HCT116 (cell line): Measurements from ENCODE around the gene PALB2. TPM values are rescaled to one million over a fixed set of nuclear protein-coding genes. Genes with fewer than 3 reads are reported as not detected.

Source experiments
- ATAC-seq: fragments of 200-7000 bp; cut with Tn5 transposase; 2 replicates; pipeline ENCODE4 v1.9.1; 2020; ENCODE audit warnings: mild to moderate bottlenecking, moderate library complexity
- BruUV-seq: library from RNA; stranded (reverse); fragments of 400-500 nt; replicated peaks from 2 replicates; lab custom pipeline; 2021; lab: Mats Ljungman, UMichigan
- CTCF ChIA-PET: fragments of 300-600 bp; sonication (Branson Sonifier 250); formaldehyde crosslinking; loops from one replicate; lab custom pipeline; 2021; ENCODE audit warnings: antibody characterized with exemption; lab: Charles Lee
- POLR2A ChIA-PET: fragments of 300-600, 350-600 bp; sonication (Branson Sonifier 250); formaldehyde crosslinking; loops from one replicate; lab custom pipeline; 2021; ENCODE audit warnings: antibody characterized with exemption; lab: Charles Lee
- RAD21 ChIA-PET, 2 experiments: fragments of 300-600 bp; sonication (Branson Sonifier 250); formaldehyde crosslinking; loops; one replicate each; lab custom pipeline; 2023; ENCODE audit warnings: low total read pairs in 2 of 2; ENCODE audit not compliant: uncharacterized antibody in 2 of 2, unreplicated experiment in 2 of 2, low non-redundant PET in 1 of 2; lab: Charles Lee
- DNase-seq: peaks from one replicate; pipeline ENCODE4 v3.0.0-alpha.2; 2010; ENCODE audit warnings: low read depth, low spot score
- H2AFZ ChIP-seq: fragments of 200-600 bp; shearing (Covaris generic), sonication (generic); 2 replicates; pipeline ENCODE4 v1.6.1; 2017; ENCODE audit warnings: low read depth, mixed run types, mixed read lengths, antibody characterized with exemption, low read length; ENCODE audit not compliant: poor library complexity, severe bottlenecking
- H3K27ac ChIP-seq: 2 replicates; pipeline ENCODE4 v1.5.1; 2012; ENCODE audit warnings: low read depth, low read length
- H3K27me3 ChIP-seq: fragments of 200-600 bp; sonication (generic); 2 replicates; pipeline ENCODE4 v1.6.1; 2016; ENCODE audit warnings: mixed run types, low read length, mixed read lengths; ENCODE audit not compliant: insufficient read depth
- H3K36me3 ChIP-seq, 2 experiments: fragments of 200-500 bp in 1 of 2; fragments of 200-600 bp in 1 of 2; sonication (Bioruptor generic) in 1 of 2; sonication (generic) in 1 of 2; 2 replicates each; pipeline versions ENCODE4 v1.5.1 to v1.6.1; 2014 to 2016; ENCODE audit warnings: low read length in 2 of 2, inconsistent platforms in 1 of 2, mixed read lengths in 1 of 2, mixed run types in 1 of 2; ENCODE audit not compliant: insufficient read depth in 2 of 2, control insufficient read depth in 1 of 2
- H3K4me1 ChIP-seq, 2 experiments: fragments of 200-600 bp in 1 of 2; sonication (generic) in 1 of 2; 2 replicates each; pipeline versions ENCODE4 v1.5.1 to v1.6.1; 2012 to 2017; ENCODE audit warnings: low read length in 2 of 2, inconsistent platforms in 1 of 2, mild to moderate bottlenecking in 1 of 2, mixed read lengths in 1 of 2, mixed run types in 1 of 2, moderate library complexity in 1 of 2; ENCODE audit not compliant: insufficient read depth in 2 of 2, control insufficient read depth in 1 of 2
- H3K4me2 ChIP-seq: fragments of 200-600 bp; sonication (generic); 2 replicates; pipeline ENCODE4 v1.6.1; 2017; ENCODE audit warnings: mixed run types, low read length, mixed read lengths
- H3K4me3 ChIP-seq, 2 experiments: fragments of 200-600 bp in 1 of 2; sonication (generic) in 1 of 2; replicated peaks in 1 of 2; 2 replicates each; pipeline ENCODE4 v1.5.1; 2011 to 2016; ENCODE audit warnings: low read length in 2 of 2, control low read depth in 1 of 2, low read depth in 1 of 2, mild to moderate bottlenecking in 1 of 2, mixed read lengths in 1 of 2, mixed run types in 1 of 2
- H3K79me2 ChIP-seq: fragments of 200-600 bp; sonication (generic); 2 replicates; pipeline ENCODE4 v1.6.1; 2017; ENCODE audit warnings: mild to moderate bottlenecking, mixed run types, low read length, moderate library complexity, mixed read lengths; ENCODE audit not compliant: insufficient read depth
- H3K9ac ChIP-seq: fragments of 200-600 bp; sonication (generic); 2 replicates; pipeline ENCODE4 v1.6.1; 2016; ENCODE audit warnings: low read length, mixed read lengths
- H3K9me2 ChIP-seq: fragments of 200-600 bp; sonication (generic), shearing (Covaris generic); 2 replicates; pipeline ENCODE4 v1.6.1; 2017; ENCODE audit warnings: mixed run types, mild to moderate bottlenecking, moderate library complexity; ENCODE audit not compliant: insufficient read depth
- H3K9me3 ChIP-seq, 2 experiments: fragments of 200-500 bp in 1 of 2; fragments of 200-600 bp in 1 of 2; sonication (Bioruptor generic) in 1 of 2; sonication (generic) in 1 of 2; 2 replicates each; pipeline ENCODE4 v1.6.1; 2014 to 2017; ENCODE audit warnings: low read length in 2 of 2, mixed read lengths in 2 of 2, inconsistent platforms in 1 of 2, low read depth in 1 of 2, mild to moderate bottlenecking in 1 of 2, mixed run types in 1 of 2, moderate library complexity in 1 of 2; ENCODE audit not compliant: control insufficient read depth in 1 of 2, insufficient read depth in 1 of 2
- H4K20me1 ChIP-seq: fragments of 200-600 bp; sonication (generic), shearing (Covaris generic); 2 replicates; pipeline ENCODE4 v1.6.1; 2017; ENCODE audit warnings: mixed run types, mild to moderate bottlenecking, moderate library complexity; ENCODE audit not compliant: insufficient read depth
- ATF3 ChIP-seq: IDR thresholded peaks from 2 replicates; pipeline ENCODE4 v1.6.1; 2012
- CEBPB ChIP-seq: IDR thresholded peaks from 2 replicates; pipeline ENCODE4 v1.6.1; 2012; ENCODE audit warnings: low read depth
- CTCF ChIP-seq, 3 experiments: fragments of 200-600 bp in 1 of 3; sonication (generic) in 1 of 3; IDR thresholded peaks in 2 of 3; conservative IDR thresholded peaks in 1 of 3; 2 replicates each; pipeline ENCODE4 v1.5.1; 2012 to 2017; ENCODE audit warnings: low read depth in 2 of 3, low read length in 2 of 3, antibody characterized with exemption in 1 of 3, borderline replicate concordance in 1 of 3, control low read depth in 1 of 3, mild to moderate bottlenecking in 1 of 3, mixed read lengths in 1 of 3, mixed run types in 1 of 3, moderate library complexity in 1 of 3; ENCODE audit not compliant: insufficient read depth in 1 of 3
- EGR1 ChIP-seq: IDR thresholded peaks from 2 replicates; pipeline ENCODE4 v1.6.1; 2012; ENCODE audit warnings: low read depth
- ELF1 ChIP-seq: IDR thresholded peaks from 2 replicates; pipeline ENCODE4 v1.6.1; 2012; ENCODE audit warnings: low read depth, borderline replicate concordance
- EZH2phosphoT487 ChIP-seq: fragments of 200-600 bp; IDR thresholded peaks from 2 replicates; pipeline ENCODE4 v1.6.1; 2018; ENCODE audit warnings: antibody characterized with exemption, borderline replicate concordance
- FOSL1 ChIP-seq: IDR thresholded peaks from 2 replicates; pipeline ENCODE4 v1.6.1; 2012; ENCODE audit warnings: low read depth
- MAX ChIP-seq: IDR thresholded peaks from 2 replicates; pipeline ENCODE4 v1.6.1; 2012
- POLR2A ChIP-seq: IDR thresholded peaks from 2 replicates; pipeline ENCODE4 v1.7.0; 2011; ENCODE audit warnings: borderline replicate concordance; ENCODE audit not compliant: insufficient read depth, insufficient read length; ENCODE audit errors: extremely low read depth
- POLR2AphosphoS5 ChIP-seq: IDR thresholded peaks from 2 replicates; pipeline ENCODE4 v1.6.1; 2011; ENCODE audit warnings: mild to moderate bottlenecking, low read depth, low read length, moderate library complexity
- RAD21 ChIP-seq: IDR thresholded peaks from 2 replicates; pipeline ENCODE4 v1.6.1; 2012; ENCODE audit warnings: low read depth, mild to moderate bottlenecking
- SIN3A ChIP-seq: IDR thresholded peaks from 2 replicates; pipeline ENCODE4 v1.6.1; 2012; ENCODE audit warnings: low read depth
- SP1 ChIP-seq: IDR thresholded peaks from 2 replicates; pipeline ENCODE4 v1.6.1; 2012; ENCODE audit warnings: low read depth
- SRF ChIP-seq: IDR thresholded peaks from 2 replicates; pipeline ENCODE4 v1.6.1; 2012; ENCODE audit warnings: low read depth
- TCF7L2 ChIP-seq: IDR thresholded peaks from 2 replicates; pipeline ENCODE4 v1.7.0; 2011; ENCODE audit warnings: borderline replicate concordance, inconsistent platforms; ENCODE audit not compliant: insufficient read depth, insufficient read length; ENCODE audit errors: extremely low read depth
- YY1 ChIP-seq: IDR thresholded peaks from 2 replicates; pipeline ENCODE4 v1.6.1; 2011; ENCODE audit warnings: low read length, low read depth, moderate library complexity, mild to moderate bottlenecking; ENCODE audit not compliant: insufficient replicate concordance; ENCODE audit errors: extremely low read depth
- ZBTB33 ChIP-seq: IDR thresholded peaks from 2 replicates; pipeline ENCODE4 v1.6.1; 2011; ENCODE audit warnings: mild to moderate bottlenecking, low read length, moderate library complexity; ENCODE audit not compliant: insufficient replicate concordance; ENCODE audit errors: extremely low read depth
- ZFX ChIP-seq: fragments of 450-650 bp; IDR thresholded peaks from 2 replicates; pipeline ENCODE4 v1.6.1; 2017
- ZNF274 ChIP-seq: fragments of 200-500 bp; sonication (Bioruptor generic); IDR thresholded peaks from 2 replicates; pipeline ENCODE4 v1.6.1; 2014; ENCODE audit warnings: mild to moderate bottlenecking, low read depth, low read length, inconsistent platforms
- intact Hi-C: fragments of 100-400 bp; cut with micrococcal nuclease; formaldehyde crosslinking; loops from 2 replicates; pipeline ENCODE4 v1.10.0; 2022
- total RNA-seq: library from RNA; stranded (reverse); gene quantifications from one replicate; pipeline ENCODE4 v1.2.1, GENCODE V29; 2021; ENCODE audit not compliant: unreplicated experiment

Gene PALB2
- total RNA-seq, 1 experiment from 2014 or later = 15.6 TPM

- no peaks in the 10 kb centered on the region for H4K20me1 ChIP-seq
- H3K4me3 ChIP-seq = no peak overlapping the region
- RAD21 ChIA-PET = no interaction called here
- CTCF ChIA-PET = no interaction called here
- no peaks in the 10 kb centered on the region for H3K9me3 ChIP-seq
- H3K4me1 ChIP-seq = no peaks in the 10 kb centered on the region
- peaks cover 3% of the 10 kb centered on the region for H3K79me2 ChIP-seq
- POLR2A ChIA-PET = no interaction called here
- no TSS peak for BruUV-seq
- H3K9ac ChIP-seq = no peak overlapping the region
- TF ChIP-seq RAD21 = no peak
- TF ChIP-seq ZBTB33 = no peak
- TF ChIP-seq SP1 = no peak
- TF ChIP-seq ZFX = no peak
- TF ChIP-seq MAX = no peak
- no peak for TF ChIP-seq EZH2phosphoT487
- no peak for TF ChIP-seq FOSL1
- no peak for TF ChIP-seq POLR2A
- no peak for TF ChIP-seq YY1
- no peak for TF ChIP-seq POLR2AphosphoS5
- no peak for TF ChIP-seq ELF1
- TF ChIP-seq SIN3A = no peak
- no peak for TF ChIP-seq EGR1
- TF ChIP-seq CTCF (IDR thresholded peaks at IDR 0.05 in 2 of 3, conservative IDR thresholded peaks at IDR 0.05 in 1 of 3; ENCODE audit: borderline replicate concordance in 1 of 3, insufficient read depth in 1 of 3, low read depth in 2 of 3, low read length in 2 of 3) = no peak
- no peak for TF ChIP-seq SRF
- no peak for TF ChIP-seq CEBPB
- no peak for TF ChIP-seq TCF7L2
- TF ChIP-seq ATF3 = no peak
- TF ChIP-seq ZNF274 = no peak
- no peaks in the 10 kb centered on the region for H3K9me2 ChIP-seq
- ATAC-seq (peak; percentile 9; the same call in 1 of the 2 replicates), DNase-seq (no peak)
- no peak overlapping the region for H2AFZ ChIP-seq
- no peaks in the 10 kb centered on the region for H3K27me3 ChIP-seq
- H3K36me3 ChIP-seq = peaks cover 16 to 18% of the 10 kb centered on the region in 2 experiments; a peak in 3 of 4 replicates
- H3K27ac ChIP-seq = no peak overlapping the region
- no peak overlapping the region for H3K4me2 ChIP-seq
- intact Hi-C loops = no loop called here
Measured at GRCh38 chr16:23579371-23579770, 61.7 kb downstream of the PALB2 start.
